Measurements from ENCODE around the gene DHCR7. TPM values are rescaled to one million over a fixed set of nuclear protein-coding genes. Genes with fewer than 3 reads are reported as not detected.

The DHCR7 gene
- total RNA-seq, 1 experiment from 2014 or later, result 72.6 TPM

GRCh38 chr11:71400216-71400615, 48.0 kb downstream of the DHCR7 start:
- H3K36me3 Mint-ChIP-seq (ENCODE audit: insufficient read depth, unreplicated experiment), result no peaks in the 10 kb centered on the region
- no peak for DNase-seq (ENCODE audit: unreplicated experiment)
- BruUV-seq (replicated peaks), result no TSS peak
- TF ChIP-seq CTCF (IDR thresholded peaks at IDR 0.05; ENCODE audit: unreplicated experiment), result no peak
- peaks cover 24% of the 10 kb centered on the region for H3K9me3 Mint-ChIP-seq (ENCODE audit: unreplicated experiment)
- intact Hi-C loops (cut with micrococcal nuclease), result no loop called here
- no peak overlapping the region for H3K4me3 Mint-ChIP-seq (ENCODE audit: unreplicated experiment)
- ChIA-PET CTCF (no interaction called here), POLR2A (no interaction called here)
- H3K27ac Mint-ChIP-seq (ENCODE audit: low read depth, unreplicated experiment), result no peak overlapping the region
- H3K27me3 Mint-ChIP-seq (ENCODE audit: insufficient read depth, unreplicated experiment), result no peaks in the 10 kb centered on the region
- no peaks in the 10 kb centered on the region for H3K4me1 Mint-ChIP-seq (ENCODE audit: insufficient read depth, unreplicated experiment)

- no peak for DNase-seq (ENCODE audit: unreplicated experiment)
- Mint-ChIP-seq H3K27ac (ENCODE audit: low read depth, unreplicated experiment) (no peak overlapping the region), H3K4me3 (ENCODE audit: unreplicated experiment) (no peak overlapping the region), H3K9me3 (ENCODE audit: unreplicated experiment) (peaks cover 23% of the 10 kb centered on the region), H3K4me1 (ENCODE audit: insufficient read depth, unreplicated experiment) (no peaks in the 10 kb centered on the region), H3K27me3 (ENCODE audit: insufficient read depth, unreplicated experiment) (no peaks in the 10 kb centered on the region), H3K36me3 (ENCODE audit: insufficient read depth, unreplicated experiment) (no peaks in the 10 kb centered on the region)
- ChIA-PET POLR2A (no interaction called here), CTCF (no interaction called here)
- intact Hi-C loops (cut with micrococcal nuclease), result no loop called here
- no peak for TF ChIP-seq CTCF (IDR thresholded peaks at IDR 0.05; ENCODE audit: unreplicated experiment)
- no TSS peak for BruUV-seq (replicated peaks)
Measured at GRCh38 chr11:71399341-71399740, 48.9 kb downstream of the DHCR7 start.

GRCh38 chr11:71397961-71398360, 50.2 kb downstream of the DHCR7 start:
- peaks cover 18% of the 10 kb centered on the region for H3K9me3 Mint-ChIP-seq (ENCODE audit: unreplicated experiment)
- no peaks in the 10 kb centered on the region for H3K36me3 Mint-ChIP-seq (ENCODE audit: insufficient read depth, unreplicated experiment)
- ChIA-PET POLR2A (interaction anchor here (0.8 kb wide), 1 partner anchor 12 kb away, joined by 3 read pairs; no protein-coding TSS in a partner anchor), CTCF (no interaction called here)
- H3K27me3 Mint-ChIP-seq (ENCODE audit: insufficient read depth, unreplicated experiment), result peaks cover 9% of the 10 kb centered on the region
- no TSS peak for BruUV-seq (replicated peaks)
- no peak overlapping the region for H3K4me3 Mint-ChIP-seq (ENCODE audit: unreplicated experiment)
- no peak overlapping the region for H3K27ac Mint-ChIP-seq (ENCODE audit: low read depth, unreplicated experiment)
- H3K4me1 Mint-ChIP-seq (ENCODE audit: insufficient read depth, unreplicated experiment), result no peaks in the 10 kb centered on the region
- DNase-seq (ENCODE audit: unreplicated experiment), result no peak
- no peak for TF ChIP-seq CTCF (IDR thresholded peaks at IDR 0.05; ENCODE audit: unreplicated experiment)
- intact Hi-C loops (cut with micrococcal nuclease), result no loop called here

GRCh38 chr11:71397331-71397860, 50.8 kb downstream of the DHCR7 start:
- DNase-seq (ENCODE audit: unreplicated experiment), result no peak
- Mint-ChIP-seq H3K9me3 (ENCODE audit: unreplicated experiment) (peaks cover 16% of the 10 kb centered on the region), H3K36me3 (ENCODE audit: insufficient read depth, unreplicated experiment) (no peaks in the 10 kb centered on the region), H3K4me1 (ENCODE audit: insufficient read depth, unreplicated experiment) (no peaks in the 10 kb centered on the region), H3K4me3 (ENCODE audit: unreplicated experiment) (no peak overlapping the region), H3K27me3 (ENCODE audit: insufficient read depth, unreplicated experiment) (peaks cover 15% of the 10 kb centered on the region), H3K27ac (ENCODE audit: low read depth, unreplicated experiment) (no peak overlapping the region)
- BruUV-seq (replicated peaks), result no TSS peak
- ChIA-PET CTCF (interaction anchor here (0.6 kb wide), 1 partner anchor 965 kb away, joined by 3 read pairs; no protein-coding TSS in a partner anchor), POLR2A (interaction anchor here (0.8 kb wide), 1 partner anchor 12 kb away, joined by 3 read pairs; no protein-coding TSS in a partner anchor)
- TF ChIP-seq CTCF (IDR thresholded peaks at IDR 0.05; ENCODE audit: unreplicated experiment), result no peak
- intact Hi-C loops (cut with micrococcal nuclease), result no loop called here

Data from MCF 10A (cell line).